ENCODE measurements around the gene BBC3.
"Not testable (repeated sequence)": the region's sequence is repeated elsewhere in the genome, so short reads cannot be mapped to it uniquely, and the experiment has no call there.

BBC3 gene

GRCh38 chr19:47230921-47231214 is at the start of gene BBC3:
Gene BBC3, minus strand, starts transcription at chr19:47231199. Its CDS starts 2,768 bp downstream, at chr19:47228431.
- no peak for DNase-seq (ENCODE audit: low read depth in 2 of 2)

GRCh38 chr19:47280183-47280797 is 49.3 kb upstream of the BBC3 start:
- DNase-seq (ENCODE audit: low read depth in 2 of 2), result peak; percentile 42 to 65

- not testable (repeated sequence) for DNase-seq (ENCODE audit: low read depth in 2 of 2)
Observed at GRCh38 chr19:47276513-47276912, 45.5 kb upstream of the BBC3 start.

GRCh38 chr19:47275791-47276461 is 44.9 kb upstream of the BBC3 start:
- no peak for DNase-seq (ENCODE audit: low read depth in 2 of 2)

- no peak for DNase-seq (ENCODE audit: low read depth in 2 of 2)
Observed at GRCh38 chr19:47274891-47275761, 44.1 kb upstream of the BBC3 start.

GRCh38 chr19:47274071-47274890 is 43.3 kb upstream of the BBC3 start, which contains the start of gene INAFM1:
Gene INAFM1, plus strand, starts transcription at chr19:47274885. Its CDS starts 35 bp downstream, at chr19:47274920.
- peak; percentile 99 to 100 for DNase-seq (ENCODE audit: low read depth in 2 of 2)

- DNase-seq (ENCODE audit: low read depth in 2 of 2), result peak; percentile 80 to 87
Observed at GRCh38 chr19:47273313-47274070, 42.5 kb upstream of the BBC3 start.

GRCh38 chr19:47272448-47273312 is 41.7 kb upstream of the BBC3 start:
- DNase-seq (ENCODE audit: low read depth in 2 of 2), result peak; percentile 23 to 45

- DNase-seq (ENCODE audit: low read depth in 2 of 2), result no peak
Observed at GRCh38 chr19:47271949-47272348, 41.0 kb upstream of the BBC3 start.

GRCh38 chr19:47270408-47270807 is 39.4 kb upstream of the BBC3 start:
- DNase-seq (ENCODE audit: low read depth in 2 of 2), result no peak

GRCh38 chr19:47269596-47269995 is 38.6 kb upstream of the BBC3 start:
- no peak for DNase-seq (ENCODE audit: low read depth in 2 of 2)

GRCh38 chr19:47268028-47268427 is 37.0 kb upstream of the BBC3 start:
- DNase-seq (ENCODE audit: low read depth in 2 of 2), result no peak

- DNase-seq (ENCODE audit: low read depth in 2 of 2), result no peak
Observed at GRCh38 chr19:47267350-47267759, 36.4 kb upstream of the BBC3 start.

- no peak for DNase-seq (ENCODE audit: low read depth in 2 of 2)
Observed at GRCh38 chr19:47266401-47266941, 35.5 kb upstream of the BBC3 start.

GRCh38 chr19:47264629-47265028 is 33.6 kb upstream of the BBC3 start:
- no peak for DNase-seq (ENCODE audit: low read depth in 2 of 2)

GRCh38 chr19:47261946-47262793 is 31.2 kb upstream of the BBC3 start:
- DNase-seq (ENCODE audit: low read depth in 2 of 2), result not testable (repeated sequence)

- DNase-seq (ENCODE audit: low read depth in 2 of 2), result no peak
Observed at GRCh38 chr19:47260476-47260875, 29.5 kb upstream of the BBC3 start.

- no peak for DNase-seq (ENCODE audit: low read depth in 2 of 2)
Observed at GRCh38 chr19:47258895-47259555, 28.0 kb upstream of the BBC3 start.

Measured in stimulated activated CD8-positive, alpha-beta memory T cell treated with anti-CD3 and anti-CD28 coated beads, Interleukin-2, amount 100 ng/mL, for 48 hours (primary cell).